ENCODE results near the gene DYRK1B.

The DYRK1B gene

GRCh38 chr19:39807846-39808364 is 26.1 kb downstream of the DYRK1B start:
- no peak for DNase-seq

- no peak for DNase-seq
These were observed 28.9 kb downstream of the DYRK1B start for GRCh38 chr19:39805104-39805503.

GRCh38 chr19:39802958-39803357 is 31.0 kb downstream of the DYRK1B start:
- no peak for DNase-seq

- no peak for DNase-seq
These were observed 36.9 kb downstream of the DYRK1B start for GRCh38 chr19:39797083-39797482.

GRCh38 chr19:39796000-39796498 is 37.9 kb downstream of the DYRK1B start:
- DNase-seq = no peak

GRCh38 chr19:39795001-39795400 is 39.0 kb downstream of the DYRK1B start:
- no peak for DNase-seq

GRCh38 chr19:39792999-39793546 is 40.9 kb downstream of the DYRK1B start:
- DNase-seq = peak; percentile 64

- no peak for DNase-seq
These were observed 45.7 kb downstream of the DYRK1B start for GRCh38 chr19:39788244-39788643.

GRCh38 chr19:39780894-39781293 is 53.1 kb downstream of the DYRK1B start:
- DNase-seq = no peak

GRCh38 chr19:39778763-39779162 is 55.2 kb downstream of the DYRK1B start, which contains the start of gene LEUTX:
Gene LEUTX, plus strand, starts transcription at chr19:39778854. Its CDS starts 67 bp downstream, at chr19:39778921.
- no peak for DNase-seq
